Epithelial cell of proximal tubule (primary cell): ENCODE measurements around the gene MTCH2. TPM values are rescaled to one million over a fixed set of nuclear protein-coding genes. Genes with fewer than 3 reads are reported as not detected.

Source experiments
- DNase-seq: peaks from one replicate; pipeline ENCODE4 v3.0.0-alpha.2; 2011; ENCODE audit warnings: low read depth
- H3K4me3 ChIP-seq: 2 replicates; pipeline ENCODE4 v1.5.1; 2011; ENCODE audit warnings: low read depth, mild to moderate bottlenecking, low read length
- CTCF ChIP-seq: conservative IDR thresholded peaks from 2 replicates; pipeline ENCODE4 v1.5.1; 2012; ENCODE audit warnings: low read depth, mild to moderate bottlenecking, low read length
- total RNA-seq: library from RNA; depleted of rRNA; stranded (reverse); fragments of >200 nt; gene quantifications from 2 replicates; pipeline ENCODE4 v1.2.3, GENCODE V29; 2015

MTCH2 gene
- total RNA-seq, 1 donor from 2014 or later, result 160 TPM

- no peak overlapping the region for H3K4me3 ChIP-seq
- TF ChIP-seq CTCF, result no peak
- DNase-seq, result no peak
Observed at GRCh38 chr11:47591764-47592163, 50.6 kb downstream of the MTCH2 start.

- TF ChIP-seq CTCF, result no peak
- DNase-seq, result no peak
- no peak overlapping the region for H3K4me3 ChIP-seq
Observed at GRCh38 chr11:47589977-47590861, 52.1 kb downstream of the MTCH2 start.

GRCh38 chr11:47589584-47589976 lies 52.8 kb downstream of the MTCH2 start:
- H3K4me3 ChIP-seq, result no peak overlapping the region
- DNase-seq, result no peak
- no peak for TF ChIP-seq CTCF

- no peak overlapping the region for H3K4me3 ChIP-seq
- TF ChIP-seq CTCF, result no peak
- DNase-seq, result no peak
Observed at GRCh38 chr11:47589118-47589517, 53.2 kb downstream of the MTCH2 start.

GRCh38 chr11:47587723-47588326 lies 54.5 kb downstream of the MTCH2 start:
- DNase-seq, result no peak
- H3K4me3 ChIP-seq, result no peak overlapping the region
- TF ChIP-seq CTCF, result no peak

- TF ChIP-seq CTCF, result no peak
- DNase-seq, result no peak
- H3K4me3 ChIP-seq, result no peak overlapping the region
Observed at GRCh38 chr11:47587039-47587716, 55.2 kb downstream of the MTCH2 start.
